CD4-positive, alpha-beta T cell (primary cell): ENCODE measurements around the gene SERPINI1. TPM values are rescaled to one million over a fixed set of nuclear protein-coding genes. Genes with fewer than 3 reads are reported as not detected.

Experiments used
- ATAC-seq: fragments of 200-7000 bp; cut with Tn5 transposase; one replicate; pipeline ENCODE4 v1.10.0; 2022; ENCODE audit warnings: mild to moderate bottlenecking; ENCODE audit not compliant: poor library complexity
- CTCF ChIA-PET: fragments of 350-600 bp; sonication (Branson Sonifier 250); formaldehyde crosslinking; loops from one replicate; lab custom pipeline; 2021; ENCODE audit warnings: antibody characterized with exemption, inconsistent platforms; lab: Charles Lee
- POLR2A ChIA-PET: fragments of 350-600 bp; sonication (Branson Sonifier 250); formaldehyde crosslinking; loops from one replicate; lab custom pipeline; 2021; ENCODE audit warnings: antibody characterized with exemption, inconsistent platforms; lab: Charles Lee
- DNase-seq, 14 experiments: peaks; one replicate each; pipeline ENCODE4 v3.0.0-alpha.2; 2013 to 2020; ENCODE audit warnings: mixed read lengths in 2 of 14
- H3K27ac ChIP-seq, 2 donors: one replicate each; pipeline versions ENCODE4 v1.5.1 to v1.7.0; 2013; ENCODE audit warnings: low read length in 2 of 2, low read depth in 1 of 2, mild to moderate bottlenecking in 1 of 2
- H3K27me3 ChIP-seq, 2 experiments: 1 replicate in 1 of 2; 2 replicates in 1 of 2; pipeline versions ENCODE4 v1.6.1 to v1.7.0; 2013; ENCODE audit warnings: low read length in 2 of 2, control low read depth in 1 of 2, mild to moderate bottlenecking in 1 of 2, moderate library complexity in 1 of 2; ENCODE audit not compliant: insufficient read depth in 2 of 2, control insufficient read depth in 1 of 2
- H3K36me3 ChIP-seq: one replicate; pipeline ENCODE4 v1.6.1; 2013; ENCODE audit warnings: low read length, control low read depth; ENCODE audit not compliant: insufficient read depth
- H3K4me1 ChIP-seq: one replicate; pipeline ENCODE4 v1.6.1; 2013; ENCODE audit warnings: low read length, control low read depth; ENCODE audit not compliant: insufficient read depth
- H3K4me3 ChIP-seq: one replicate; pipeline ENCODE4 v1.5.1; 2013; ENCODE audit warnings: mild to moderate bottlenecking, low read length, moderate library complexity
- H3K9me3 ChIP-seq, 2 experiments: 1 replicate in 1 of 2; 2 replicates in 1 of 2; pipeline versions ENCODE4 v1.6.1 to v1.7.0; 2013; ENCODE audit warnings: low read length in 2 of 2, mild to moderate bottlenecking in 2 of 2, control low read depth in 1 of 2, moderate library complexity in 1 of 2; ENCODE audit not compliant: control insufficient read depth in 1 of 2, insufficient read depth in 1 of 2
- H3K27ac Mint-ChIP-seq: one replicate; pipeline ENCODE4 v1.8.0; 2020; ENCODE audit warnings: mixed read lengths
- H3K27me3 Mint-ChIP-seq: one replicate; pipeline ENCODE4 v1.8.0; 2021; ENCODE audit warnings: mixed read lengths
- H3K36me3 Mint-ChIP-seq: one replicate; pipeline ENCODE4 v1.8.0; 2021; ENCODE audit warnings: low read depth, mixed read lengths
- H3K4me1 Mint-ChIP-seq: one replicate; pipeline ENCODE4 v1.8.0; 2021; ENCODE audit warnings: low read depth, mixed read lengths
- H3K4me3 Mint-ChIP-seq: one replicate; pipeline ENCODE4 v1.8.0; 2020; ENCODE audit warnings: mild to moderate bottlenecking, mixed read lengths
- H3K9me3 Mint-ChIP-seq: one replicate; pipeline ENCODE4 v1.8.0; 2020; ENCODE audit warnings: mixed read lengths
- intact Hi-C, 2 experiments: fragments of 100-400 bp; cut with DNase I in 1 of 2; cut with micrococcal nuclease in 1 of 2; formaldehyde crosslinking; loops; one replicate each; pipeline versions ENCODE4 v1.15.1 to v1.9.0; 2023 to 2025; cut with DNase I, micrococcal nuclease
- total RNA-seq, 174 experiments: library from RNA in 2 of 174; stranded (reverse) in 2 of 174; gene quantifications; one replicate each; pipeline ENCODE4 v1.2.3 and lab custom pipeline; 2021 to 2026
- TF ChIP-seq, protein P1 (sequence below): fragments of 200-600 bp; IDR thresholded peaks from one replicate; pipeline ENCODE4 v1.8.0; 2022; ENCODE audit warnings: antibody characterized with exemption, mild to moderate bottlenecking

Gene SERPINI1
- total RNA-seq, 2 experiments from 2014 or later, result 0.64 to 0.66 TPM

DNA sequence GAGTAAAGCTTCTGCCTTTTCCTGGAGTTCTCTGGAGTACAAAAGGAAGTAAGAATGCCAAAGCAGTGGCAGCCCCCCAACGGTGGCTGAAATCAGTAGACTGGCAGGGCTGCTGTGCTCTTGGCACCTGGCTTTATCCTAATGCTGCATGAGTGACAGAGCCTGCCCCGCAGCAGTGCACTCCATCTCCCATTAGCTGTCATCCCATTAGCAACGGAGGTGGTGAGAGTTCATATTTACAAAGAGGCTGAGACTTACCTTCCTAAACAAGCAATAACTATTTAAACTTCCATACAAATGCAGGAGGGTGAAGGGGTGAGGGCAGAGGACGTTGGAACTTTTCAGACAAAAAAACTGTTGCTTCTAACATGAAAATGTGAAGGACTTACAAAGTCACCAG lies 51.9 kb downstream of the SERPINI1 start:
- Mint-ChIP-seq H3K27ac (no peak overlapping the region), H3K36me3 (no peaks in the 10 kb centered on the region), H3K4me3 (no peak overlapping the region), H3K27me3 (no peaks in the 10 kb centered on the region), H3K4me1 (no peaks in the 10 kb centered on the region), H3K9me3 (no peaks in the 10 kb centered on the region)
- H3K4me1 ChIP-seq, result no peaks in the 10 kb centered on the region
- no peaks in the 10 kb centered on the region for H3K36me3 ChIP-seq
- ChIA-PET CTCF (no interaction called here), POLR2A (no interaction called here)
- H3K9me3 ChIP-seq, result no peaks in the 10 kb centered on the region
- no peak for ATAC-seq
- intact Hi-C loops, result no loop called here
- H3K4me3 ChIP-seq, result no peak overlapping the region
- TF ChIP-seq, protein P1, sequence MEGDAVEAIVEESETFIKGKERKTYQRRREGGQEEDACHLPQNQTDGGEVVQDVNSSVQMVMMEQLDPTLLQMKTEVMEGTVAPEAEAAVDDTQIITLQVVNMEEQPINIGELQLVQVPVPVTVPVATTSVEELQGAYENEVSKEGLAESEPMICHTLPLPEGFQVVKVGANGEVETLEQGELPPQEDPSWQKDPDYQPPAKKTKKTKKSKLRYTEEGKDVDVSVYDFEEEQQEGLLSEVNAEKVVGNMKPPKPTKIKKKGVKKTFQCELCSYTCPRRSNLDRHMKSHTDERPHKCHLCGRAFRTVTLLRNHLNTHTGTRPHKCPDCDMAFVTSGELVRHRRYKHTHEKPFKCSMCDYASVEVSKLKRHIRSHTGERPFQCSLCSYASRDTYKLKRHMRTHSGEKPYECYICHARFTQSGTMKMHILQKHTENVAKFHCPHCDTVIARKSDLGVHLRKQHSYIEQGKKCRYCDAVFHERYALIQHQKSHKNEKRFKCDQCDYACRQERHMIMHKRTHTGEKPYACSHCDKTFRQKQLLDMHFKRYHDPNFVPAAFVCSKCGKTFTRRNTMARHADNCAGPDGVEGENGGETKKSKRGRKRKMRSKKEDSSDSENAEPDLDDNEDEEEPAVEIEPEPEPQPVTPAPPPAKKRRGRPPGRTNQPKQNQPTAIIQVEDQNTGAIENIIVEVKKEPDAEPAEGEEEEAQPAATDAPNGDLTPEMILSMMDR, result no peak
- H3K27me3 ChIP-seq, result no peaks in the 10 kb centered on the region
- H3K27ac ChIP-seq, result no peak overlapping the region
- DNase-seq, result no peak

- ATAC-seq (no peak), DNase-seq (no peak)
- TF ChIP-seq, protein P1, result no peak
- Mint-ChIP-seq H3K36me3 (peaks cover 20% of the 10 kb centered on the region), H3K27ac (no peak overlapping the region), H3K4me3 (no peak overlapping the region), H3K27me3 (no peaks in the 10 kb centered on the region), H3K4me1 (no peaks in the 10 kb centered on the region), H3K9me3 (no peaks in the 10 kb centered on the region)
- no peak overlapping the region for H3K4me3 ChIP-seq
- ChIA-PET CTCF (no interaction called here), POLR2A (no interaction called here)
- no peaks in the 10 kb centered on the region for H3K9me3 ChIP-seq
- no peaks in the 10 kb centered on the region for H3K27me3 ChIP-seq
- intact Hi-C loops, result no loop called here
- no peak overlapping the region for H3K27ac ChIP-seq
- no peaks in the 10 kb centered on the region for H3K36me3 ChIP-seq
- no peaks in the 10 kb centered on the region for H3K4me1 ChIP-seq
These were observed 62.9 kb downstream of the SERPINI1 start for GRCh38 chr3:167798443-167798842.

- no peaks in the 10 kb centered on the region for H3K9me3 ChIP-seq
- Mint-ChIP-seq H3K27ac (no peak overlapping the region), H3K4me3 (no peak overlapping the region), H3K4me1 (no peaks in the 10 kb centered on the region), H3K27me3 (no peaks in the 10 kb centered on the region), H3K36me3 (no peaks in the 10 kb centered on the region), H3K9me3 (no peaks in the 10 kb centered on the region)
- no peaks in the 10 kb centered on the region for H3K27me3 ChIP-seq
- no peaks in the 10 kb centered on the region for H3K4me1 ChIP-seq
- TF ChIP-seq, protein P1, result no peak
- POLR2A ChIA-PET, result no interaction called here
- no peak overlapping the region for H3K27ac ChIP-seq
- H3K4me3 ChIP-seq, result no peak overlapping the region
- CTCF ChIA-PET, result no interaction called here
- DNase-seq (no peak), ATAC-seq (no peak)
- intact Hi-C loops, result no loop called here
- H3K36me3 ChIP-seq, result no peaks in the 10 kb centered on the region
These were observed 73.4 kb downstream of the SERPINI1 start for GRCh38 chr3:167808910-167809309.
